ENCODE data around the gene SMCO2. TPM values are rescaled to one million over a fixed set of nuclear protein-coding genes. Genes with fewer than 3 reads are reported as not detected.
A peak's percentile ranks its signal among the peaks of the same experiment; 100 is the strongest.

Gene SMCO2
- total and polyA plus RNA-seq, 9 of the 15 experiments (the other 6 are each of a cell fraction or from before 2014, with no cell fraction given), result not detected

DNA sequence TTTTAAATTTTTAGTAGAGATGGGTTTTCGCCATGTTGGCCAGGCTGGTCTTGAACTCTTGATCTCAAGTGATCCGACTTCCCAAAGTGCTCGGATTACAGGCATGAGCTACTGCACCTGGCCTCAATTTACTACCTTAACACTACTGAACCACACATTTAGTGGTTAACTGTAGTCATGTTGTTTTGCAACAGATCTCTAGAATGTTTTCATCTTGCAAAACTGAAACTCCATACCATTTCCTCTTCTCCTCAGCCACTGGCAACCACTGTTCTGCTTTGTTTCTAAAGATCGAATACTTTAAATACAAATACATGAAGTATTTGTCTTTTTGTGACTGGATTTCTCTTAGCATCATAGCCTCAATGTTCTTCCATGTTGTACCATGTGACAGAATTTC lies 15.4 kb upstream of the SMCO2 start:
- in situ Hi-C loops (cut with MboI), result no loop called here
- no TSS peak for BruUV-seq (replicated peaks)
- no peak for ATAC-seq
- Histone ChIP-seq H3K9me1 (ENCODE audit: control insufficient read depth, insufficient read depth, low read length) (no peaks in the 10 kb centered on the region), H3K36me3 (ENCODE audit: control insufficient read depth, insufficient read depth, low read length) (no peaks in the 10 kb centered on the region), H2AFZ (ENCODE audit: low read depth, low read length) (no peak overlapping the region), H3K27me3 (ENCODE audit: control insufficient read depth in 2 of 2, insufficient read depth in 2 of 2, low read length in 2 of 2) (peaks cover 0 to 3% of the 10 kb centered on the region in 2 experiments; a peak in 2 of 5 replicates), H3K9ac (ENCODE audit: insufficient read depth in 1 of 2, low read depth in 2 of 2, low read length in 2 of 2) (no peak overlapping the region), H3K9me3 (replicated peaks; ENCODE audit: control insufficient read depth, insufficient read depth, low read depth, low read length) (no peaks in the 10 kb centered on the region), H3K79me2 (ENCODE audit: control insufficient read depth, insufficient read depth, low read length) (no peaks in the 10 kb centered on the region), H3K4me1 (replicated peaks in 1 of 2; ENCODE audit: control insufficient read depth in 2 of 2, insufficient read depth in 2 of 2, low read length in 2 of 2) (no peaks in the 10 kb centered on the region), H3K4me3 (no peak overlapping the region), H3K27ac (ENCODE audit: extremely low read depth, low read depth, low read length) (no peak overlapping the region), H4K20me1 (replicated peaks; ENCODE audit: control insufficient read depth, insufficient read depth, low read length) (no peaks in the 10 kb centered on the region), H3K4me2 (ENCODE audit: insufficient read depth, low read length) (no peak overlapping the region)
- TF ChIP-seq SP1 (CRISPR knock-in tag; IDR thresholded peaks at IDR 0.05), result no peak
- intact Hi-C loops (cut with micrococcal nuclease), result loop anchor here (10.0 kb wide), 1 partner anchor 134 kb away; no protein-coding TSS in a partner anchor
- peak; percentile 48 for FAIRE-seq
- ChIA-PET POLR2A (no interaction called here), CTCF (ENCODE audit: low intra/inter-chr PET ratio) (no interaction called here)
- 2% methylated on average over 4 of the region's 4 CpGs for WGBS (ENCODE audit: insufficient coverage, low coverage, missing lambda C conversion rate)
- DNase-seq (ENCODE audit: extremely low read depth in 1 of 4, low spot score in 3 of 4), result no peak

DNA sequence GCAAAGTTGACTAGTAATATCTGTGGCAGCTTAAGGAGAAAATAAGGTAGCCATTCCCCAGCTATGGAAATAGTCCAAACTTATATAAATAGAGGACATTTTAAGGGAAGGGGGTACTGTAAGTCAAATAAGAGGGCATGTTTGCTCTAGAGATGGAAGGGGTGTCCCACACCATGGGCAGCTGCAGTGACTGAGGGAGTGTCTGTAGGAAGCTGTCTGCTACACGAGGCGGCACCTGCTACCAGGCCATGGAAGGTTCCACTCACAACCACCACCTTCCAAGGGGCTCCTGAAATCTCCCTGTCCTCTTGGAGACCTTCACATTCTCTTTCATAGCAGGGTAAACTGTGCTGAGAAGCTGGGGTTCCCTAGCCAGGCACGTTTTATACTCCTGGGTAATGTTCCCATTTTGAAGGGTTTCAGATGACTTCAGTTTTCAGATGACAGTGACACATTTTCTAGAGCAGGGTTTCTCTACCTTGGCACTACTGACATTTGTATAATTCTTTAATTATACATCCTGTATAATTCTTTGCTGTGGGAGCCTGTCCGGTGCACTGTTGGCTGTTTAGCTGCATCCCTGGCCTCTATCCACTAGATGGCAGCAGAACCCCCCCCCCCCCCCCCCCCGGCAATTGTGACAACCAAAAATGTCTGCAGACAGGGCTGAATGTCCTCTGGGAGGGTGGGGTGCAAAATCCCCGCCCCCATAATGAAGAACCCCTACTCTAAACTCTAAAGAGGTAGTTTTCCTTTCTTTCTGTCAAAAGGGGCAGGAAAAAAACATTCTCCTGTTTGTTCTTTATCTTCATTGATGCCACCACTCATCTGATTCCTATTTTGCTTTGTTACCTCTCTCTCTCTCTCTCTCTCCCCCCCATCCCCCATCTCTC lies 11.6 kb upstream of the SMCO2 start:
- 0% methylated on average over 5 of the region's 6 CpGs for WGBS (ENCODE audit: insufficient coverage, low coverage, missing lambda C conversion rate)
- FAIRE-seq, result peak; percentile 42
- in situ Hi-C loops (cut with MboI), result loop anchor here (5.0 kb wide), 1 partner anchor 212 kb away; no protein-coding TSS in a partner anchor
- TF ChIP-seq ETS2 (tag; IDR thresholded peaks at IDR 0.05; ENCODE audit: borderline replicate concordance, poor library complexity, severe bottlenecking) (no peak), SRSF3 (IDR thresholded peaks at IDR 0.05; ENCODE audit: insufficient read depth, low read length) (no peak), RAD21 (CRISPR knock-in tag; conservative IDR thresholded peaks at IDR 0.05 in 1 of 2, IDR thresholded peaks at IDR 0.05 in 1 of 2) (0 out of 4 replicates have a peak, but pooled peaks of 1 of the 2 experiments have one; percentile 20)
- TF ChIP-seq, protein P1, sequence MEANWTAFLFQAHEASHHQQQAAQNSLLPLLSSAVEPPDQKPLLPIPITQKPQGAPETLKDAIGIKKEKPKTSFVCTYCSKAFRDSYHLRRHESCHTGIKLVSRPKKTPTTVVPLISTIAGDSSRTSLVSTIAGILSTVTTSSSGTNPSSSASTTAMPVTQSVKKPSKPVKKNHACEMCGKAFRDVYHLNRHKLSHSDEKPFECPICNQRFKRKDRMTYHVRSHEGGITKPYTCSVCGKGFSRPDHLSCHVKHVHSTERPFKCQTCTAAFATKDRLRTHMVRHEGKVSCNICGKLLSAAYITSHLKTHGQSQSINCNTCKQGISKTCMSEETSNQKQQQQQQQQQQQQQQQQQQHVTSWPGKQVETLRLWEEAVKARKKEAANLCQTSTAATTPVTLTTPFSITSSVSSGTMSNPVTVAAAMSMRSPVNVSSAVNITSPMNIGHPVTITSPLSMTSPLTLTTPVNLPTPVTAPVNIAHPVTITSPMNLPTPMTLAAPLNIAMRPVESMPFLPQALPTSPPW (CRISPR knock-in tag; IDR thresholded peaks at IDR 0.05), result peak; percentile 98
- TF ChIP-seq, protein P2, sequence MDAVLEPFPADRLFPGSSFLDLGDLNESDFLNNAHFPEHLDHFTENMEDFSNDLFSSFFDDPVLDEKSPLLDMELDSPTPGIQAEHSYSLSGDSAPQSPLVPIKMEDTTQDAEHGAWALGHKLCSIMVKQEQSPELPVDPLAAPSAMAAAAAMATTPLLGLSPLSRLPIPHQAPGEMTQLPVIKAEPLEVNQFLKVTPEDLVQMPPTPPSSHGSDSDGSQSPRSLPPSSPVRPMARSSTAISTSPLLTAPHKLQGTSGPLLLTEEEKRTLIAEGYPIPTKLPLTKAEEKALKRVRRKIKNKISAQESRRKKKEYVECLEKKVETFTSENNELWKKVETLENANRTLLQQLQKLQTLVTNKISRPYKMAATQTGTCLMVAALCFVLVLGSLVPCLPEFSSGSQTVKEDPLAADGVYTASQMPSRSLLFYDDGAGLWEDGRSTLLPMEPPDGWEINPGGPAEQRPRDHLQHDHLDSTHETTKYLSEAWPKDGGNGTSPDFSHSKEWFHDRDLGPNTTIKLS (IDR thresholded peaks at IDR 0.05; ENCODE audit: borderline replicate concordance, low read depth), result no peak

More for the DNA sequence above, 11.6 kb upstream of the SMCO2 start:
- ChIA-PET CTCF (ENCODE audit: low intra/inter-chr PET ratio) (interaction anchor here (1.2 to 1.9 kb wide), 2 partner anchors 217 to 269 kb away, joined by 4 to 8 read pairs; no protein-coding TSS in a partner anchor), POLR2A (interaction anchor here (0.8 to 0.9 kb wide), 2 partner anchors 12 to 22 kb away, joined by 3 read pairs; no protein-coding TSS in a partner anchor)
- intact Hi-C loops (cut with micrococcal nuclease), result loop anchor here (1.0 to 10.0 kb wide), 3 partner anchors 130 to 268 kb away; no protein-coding TSS in a partner anchor
- Histone ChIP-seq H3K36me3 (ENCODE audit: control insufficient read depth, insufficient read depth, low read length) (no peaks in the 10 kb centered on the region), H2AFZ (ENCODE audit: low read depth, low read length) (no peak overlapping the region), H3K27me3 (ENCODE audit: control insufficient read depth in 2 of 2, insufficient read depth in 2 of 2, low read length in 2 of 2) (no peaks in the 10 kb centered on the region; a peak in 1 of 5 replicates), H3K9me3 (replicated peaks; ENCODE audit: control insufficient read depth, insufficient read depth, low read depth, low read length) (no peaks in the 10 kb centered on the region), H3K9ac (ENCODE audit: insufficient read depth in 1 of 2, low read depth in 2 of 2, low read length in 2 of 2) (no peak overlapping the region), H3K27ac (ENCODE audit: extremely low read depth, low read depth, low read length) (no peak overlapping the region), H3K79me2 (ENCODE audit: control insufficient read depth, insufficient read depth, low read length) (no peaks in the 10 kb centered on the region), H3K4me1 (replicated peaks in 1 of 2; ENCODE audit: control insufficient read depth in 2 of 2, insufficient read depth in 2 of 2, low read length in 2 of 2) (no peaks in the 10 kb centered on the region), H3K4me3 (no peak overlapping the region), H4K20me1 (replicated peaks; ENCODE audit: control insufficient read depth, insufficient read depth, low read length) (no peaks in the 10 kb centered on the region; the same call in 1 of the 2 replicates), H3K4me2 (ENCODE audit: insufficient read depth, low read length) (no peak overlapping the region), H3K9me1 (ENCODE audit: control insufficient read depth, insufficient read depth, low read length) (no peaks in the 10 kb centered on the region)
- BruUV-seq (replicated peaks), result no TSS peak
- peak; percentile 3 to 55 (median 54) for DNase-seq (ENCODE audit: extremely low read depth in 1 of 4, low spot score in 3 of 4)
- ATAC-seq, result peak; percentile 78

All from K562 (cell line).